OCI-M1 (cell line): ENCODE results near the gene MINDY4.

Experiments
- DNase-seq: peaks from one replicate; lab custom pipeline; 2025; lab: John Stamatoyannopoulos, UW

The MINDY4 gene

GRCh38 chr7:30931929-30932540, 160.8 kb downstream of the MINDY4 start:
- DNase-seq, result no peak

- DNase-seq, result no peak
These were observed 161.3 kb downstream of the MINDY4 start for GRCh38 chr7:30932562-30932961.

DNA sequence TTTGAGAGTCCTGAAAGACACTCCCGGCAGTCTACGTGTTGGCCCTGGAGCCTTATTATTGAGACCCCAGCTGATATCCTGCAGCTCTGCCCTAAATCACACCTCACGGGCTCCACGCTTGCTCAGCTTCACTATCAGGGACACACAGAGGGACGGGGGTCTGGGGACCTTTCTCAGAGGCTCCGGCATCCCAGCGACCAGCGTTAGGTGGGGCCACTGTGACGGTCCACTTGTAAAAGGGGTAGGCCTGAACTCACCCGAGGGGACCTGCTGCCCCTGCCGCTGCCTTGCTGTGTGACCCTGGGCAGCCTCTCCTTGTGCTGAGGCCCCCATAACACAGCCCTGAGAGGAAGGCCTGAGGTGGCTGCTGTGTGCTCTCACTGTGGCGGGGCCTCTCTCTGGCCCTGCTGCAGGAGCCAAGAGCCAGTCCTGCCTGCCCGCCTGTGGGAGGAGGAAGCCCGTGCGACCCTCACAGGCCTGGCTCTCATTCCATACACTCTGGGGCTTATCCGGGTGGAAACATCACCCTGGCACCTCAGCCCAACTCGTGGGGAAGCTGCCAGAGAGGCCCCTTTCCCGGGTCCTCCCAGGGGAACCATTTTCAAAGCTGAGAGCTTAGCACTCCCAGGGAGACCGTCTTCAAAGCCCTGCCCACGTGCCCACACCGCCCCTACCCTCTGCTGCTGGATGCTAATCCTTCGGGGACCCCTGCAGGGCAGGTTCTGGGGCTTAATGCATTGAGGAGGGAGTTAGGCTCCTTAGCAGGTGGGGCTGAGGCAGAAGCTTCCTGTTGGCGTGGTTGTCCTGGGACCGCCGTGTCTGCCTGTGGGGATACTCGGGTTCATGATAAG, 162.1 kb downstream of the MINDY4 start:
- no peak for DNase-seq

- no peak for DNase-seq
These were observed 163.0 kb downstream of the MINDY4 start for GRCh38 chr7:30934225-30934624.

DNA sequence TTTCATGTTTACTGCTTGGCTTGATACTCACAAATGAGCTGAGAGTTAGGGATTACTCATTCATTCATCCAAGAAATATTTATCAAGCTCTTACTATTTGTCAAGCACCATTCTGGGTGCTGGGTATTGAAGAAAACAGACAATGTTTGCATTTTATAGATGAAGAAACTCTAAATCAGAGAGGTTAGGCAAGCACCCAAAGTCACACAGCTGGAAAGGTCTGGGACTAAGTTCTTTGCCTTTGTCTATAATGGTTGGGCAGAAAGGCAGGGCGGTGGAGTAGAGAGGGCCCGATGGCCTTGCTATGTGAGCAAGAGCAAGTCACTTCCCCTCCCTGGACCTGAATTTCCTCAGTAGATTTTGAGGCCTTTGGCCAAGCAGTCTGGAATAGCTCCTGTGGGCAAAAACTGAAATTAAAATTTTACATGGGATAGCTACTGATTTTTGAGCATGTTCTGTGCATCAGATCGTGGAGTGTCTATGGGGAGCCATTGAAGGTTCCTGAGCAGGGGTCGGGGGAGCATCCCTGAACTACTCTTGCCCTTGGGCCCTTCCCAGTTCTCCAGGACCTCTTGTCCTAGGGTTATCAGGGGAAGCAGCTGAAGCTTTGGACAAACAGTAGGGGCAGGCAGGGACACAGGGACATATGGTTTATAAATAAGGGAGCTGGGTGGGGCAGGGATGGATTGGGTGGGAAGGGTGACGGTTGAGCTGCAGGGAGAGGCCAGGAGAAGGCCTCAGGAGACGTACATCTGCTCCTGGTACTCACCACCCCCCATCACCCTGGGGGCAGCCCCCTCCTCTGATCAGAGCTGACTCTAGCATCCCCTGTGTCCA, 163.7 kb downstream of the MINDY4 start:
- no peak for DNase-seq

DNA sequence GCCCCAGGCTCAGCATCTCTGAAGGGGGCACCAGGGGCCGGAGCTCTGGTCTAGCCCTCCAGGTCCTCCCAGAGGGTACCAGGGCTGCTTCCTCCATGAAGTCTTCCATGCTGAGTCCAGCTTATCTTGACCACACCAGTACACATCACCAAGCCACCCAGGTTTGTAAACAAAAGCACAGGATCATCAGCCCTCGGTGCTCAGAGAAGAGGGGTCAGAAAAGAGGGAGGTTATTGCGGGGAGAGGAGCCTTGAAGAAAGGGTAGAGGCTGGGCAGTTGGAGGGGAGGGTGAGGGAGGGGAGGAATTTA, 164.3 kb downstream of the MINDY4 start:
- no peak for DNase-seq

- no peak for DNase-seq
These were observed 165.5 kb downstream of the MINDY4 start for GRCh38 chr7:30936650-30937245.

DNA sequence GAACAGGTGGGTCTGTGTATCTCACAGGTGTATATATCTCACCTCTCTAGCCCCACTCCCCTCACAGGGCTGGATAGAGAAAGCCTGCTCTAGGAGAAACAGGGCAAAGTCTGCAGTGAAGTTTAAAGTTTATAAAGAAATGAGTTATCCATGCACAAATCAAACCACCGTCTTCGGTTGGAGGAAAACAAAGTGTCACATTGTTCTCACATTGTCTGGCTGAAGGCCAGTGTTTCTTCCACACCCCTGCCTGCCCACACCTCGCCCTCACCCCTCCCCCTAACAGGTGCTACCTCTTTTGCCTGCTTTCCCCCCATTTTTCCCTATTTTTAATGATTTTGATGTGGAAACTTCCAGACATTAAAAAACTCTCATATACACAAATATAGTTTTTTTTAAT, 166.2 kb downstream of the MINDY4 start:
- no peak for DNase-seq

DNA sequence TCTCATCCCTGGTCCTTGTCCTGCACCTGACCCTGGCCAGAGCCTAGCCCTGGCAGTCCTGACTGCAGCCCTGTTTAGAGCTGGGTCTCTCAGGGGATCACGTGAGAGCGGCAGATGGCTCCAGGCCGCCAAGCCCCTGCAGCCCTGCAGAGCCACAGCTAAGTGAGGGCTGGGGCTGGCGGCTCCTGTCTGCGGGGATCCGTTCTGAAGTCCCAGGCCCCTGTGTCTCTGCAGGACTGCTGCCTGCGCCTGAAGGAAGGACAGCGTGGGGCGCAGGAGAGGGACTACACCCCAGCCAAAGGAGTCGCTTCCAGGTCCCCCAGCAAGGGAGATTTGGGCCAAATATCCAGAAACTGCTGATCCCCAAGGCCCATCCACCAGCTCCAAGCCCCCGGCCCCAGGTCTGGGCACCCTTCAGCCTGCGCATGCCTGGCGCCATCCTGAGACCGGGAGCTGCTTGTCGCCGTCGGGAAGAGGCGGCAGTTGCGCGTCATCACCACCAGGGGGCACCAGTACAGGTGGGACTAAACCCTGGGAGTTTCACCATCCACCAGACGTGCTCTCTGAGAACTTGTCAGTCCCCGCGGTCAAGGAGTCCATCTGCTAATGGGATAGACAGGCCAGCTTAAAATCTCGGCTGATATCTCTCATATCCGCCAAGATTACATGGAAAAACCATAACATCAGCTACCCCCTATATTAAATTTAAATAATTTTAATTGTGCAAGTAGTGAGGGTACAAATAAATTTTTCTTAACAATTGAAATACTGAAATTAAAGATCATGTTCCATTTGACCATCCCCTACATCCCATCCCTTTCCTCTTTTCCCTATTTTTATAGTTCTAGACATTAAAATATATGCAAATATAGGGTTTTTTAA, 167.5 kb downstream of the MINDY4 start:
- peak; percentile 76 for DNase-seq

DNA sequence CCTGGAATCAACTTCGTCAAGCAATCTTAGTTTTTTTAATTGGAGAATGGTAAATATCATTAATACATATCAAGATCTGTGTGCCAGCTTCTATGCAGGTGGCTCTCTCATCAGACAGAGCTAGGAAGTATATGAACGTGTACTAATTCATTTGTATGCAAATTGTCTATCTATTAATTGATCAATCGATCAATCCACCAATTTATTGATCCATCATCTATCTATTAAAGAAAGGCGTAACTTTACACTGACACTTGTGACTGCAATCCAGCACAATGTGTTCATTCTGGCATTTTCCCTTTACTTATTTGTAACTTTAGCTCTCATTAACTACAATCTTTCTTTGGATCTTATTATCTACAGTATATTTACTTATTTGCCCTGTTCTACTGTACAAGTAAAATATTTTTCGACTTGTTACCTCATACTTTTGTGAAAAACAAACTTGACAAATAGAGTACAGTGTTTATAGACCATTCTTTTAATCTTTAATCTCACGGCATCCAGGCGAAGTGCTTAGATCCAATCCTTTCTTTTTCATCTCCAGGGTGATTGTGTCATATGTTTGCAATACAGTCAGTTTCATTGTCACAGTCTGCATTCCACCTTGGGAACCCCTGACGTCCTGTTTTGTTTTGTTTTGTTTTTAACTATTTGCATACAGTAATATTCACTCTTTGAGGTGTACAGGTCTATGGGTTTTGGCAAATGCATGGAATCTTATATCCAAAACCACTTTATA, 170.5 kb downstream of the MINDY4 start:
- no peak for DNase-seq
